ENCODE results near the gene EZH1. TPM values are rescaled to one million over a fixed set of nuclear protein-coding genes. Genes with fewer than 3 reads are reported as not detected.

EZH1 gene
- total RNA-seq, 4 donors from 2014 or later = 32.6 to 55.2 (median 47.5) TPM

- intact Hi-C loops (cut with DNase I; ENCODE audit: low total_unique reads) = no loop called here
- no peak overlapping the region for H3K4me3 ChIP-seq
- no peaks in the 10 kb centered on the region for H3K9me3 ChIP-seq
- H3K36me3 ChIP-seq = peaks cover 0 to 35% of the 10 kb centered on the region in 2 donors
- H3K27ac ChIP-seq = no peak overlapping the region
- H3K27me3 ChIP-seq = no peaks in the 10 kb centered on the region
- ATAC-seq (no peak), DNase-seq (no peak)
- TF ChIP-seq POLR2A (IDR thresholded peaks at IDR 0.05) (no peak), CTCF (IDR thresholded peaks at IDR 0.05 in 4 of 5, conservative IDR thresholded peaks at IDR 0.05 in 1 of 5) (no peak)
- in situ Hi-C loops (cut with MboI; ENCODE audit: low sequenced_read_pairs in 4 of 4) = loop anchor here in 2 of 4 donors (25.0 kb wide), 1 partner anchor 110 kb away; the partner anchor contains the start of gene PSMC3IP (in 2 of the 2)
- H3K4me1 ChIP-seq = no peaks in the 10 kb centered on the region
Observed at GRCh38 chr17:42697108-42697811, 47.6 kb downstream of the EZH1 start.

GRCh38 chr17:42695500-42695899, 49.3 kb downstream of the EZH1 start:
- peaks cover 0 to 17% of the 10 kb centered on the region in 2 donors for H3K36me3 ChIP-seq
- no peaks in the 10 kb centered on the region for H3K4me1 ChIP-seq
- H3K4me3 ChIP-seq = no peak overlapping the region
- TF ChIP-seq POLR2A (IDR thresholded peaks at IDR 0.05) (no peak), CTCF (IDR thresholded peaks at IDR 0.05 in 4 of 5, conservative IDR thresholded peaks at IDR 0.05 in 1 of 5) (no peak)
- no peak overlapping the region for H3K27ac ChIP-seq
- intact Hi-C loops (cut with DNase I; ENCODE audit: low total_unique reads) = no loop called here
- no peaks in the 10 kb centered on the region for H3K27me3 ChIP-seq
- in situ Hi-C loops (cut with MboI; ENCODE audit: low sequenced_read_pairs in 4 of 4) = loop anchor here in 2 of 4 donors (25.0 kb wide), 1 partner anchor 108 kb away; the partner anchor contains the start of gene PSMC3IP (in 2 of the 2)
- DNase-seq (no peak), ATAC-seq (no peak)
- no peaks in the 10 kb centered on the region for H3K9me3 ChIP-seq

- DNase-seq = no peak
- in situ Hi-C loops (cut with MboI; ENCODE audit: low sequenced_read_pairs in 4 of 4) = loop anchor here in 2 of 4 donors (25.0 kb wide), 1 partner anchor 107 kb away; the partner anchor contains the start of gene PSMC3IP (in 2 of the 2)
- no peak overlapping the region for H3K27ac ChIP-seq
Observed at GRCh38 chr17:42694524-42694923, 50.3 kb downstream of the EZH1 start.

GRCh38 chr17:42692489-42692888, 52.4 kb downstream of the EZH1 start:
- in situ Hi-C loops (cut with MboI; ENCODE audit: low sequenced_read_pairs in 4 of 4) = loop anchor here in 2 of 4 donors (25.0 kb wide), 1 partner anchor 105 kb away; the partner anchor contains the start of gene PSMC3IP (in 2 of the 2)
- Histone ChIP-seq H3K4me1 (no peaks in the 10 kb centered on the region), H3K27me3 (no peaks in the 10 kb centered on the region), H3K27ac (no peak overlapping the region), H3K9me3 (no peaks in the 10 kb centered on the region), H3K36me3 (peaks cover 0 to 11% of the 10 kb centered on the region in 2 donors), H3K4me3 (no peak overlapping the region)
- no peak for DNase-seq
- intact Hi-C loops (cut with DNase I; ENCODE audit: low total_unique reads) = no loop called here
- no peak for ATAC-seq
- TF ChIP-seq POLR2A (IDR thresholded peaks at IDR 0.05) = no peak
- TF ChIP-seq CTCF (IDR thresholded peaks at IDR 0.05 in 4 of 5, conservative IDR thresholded peaks at IDR 0.05 in 1 of 5) = no peak

More at GRCh38 chr17:42694524-42694923, 50.3 kb downstream of the EZH1 start:
- Histone ChIP-seq H3K27me3 (no peaks in the 10 kb centered on the region), H3K4me1 (no peaks in the 10 kb centered on the region), H3K4me3 (no peak overlapping the region), H3K36me3 (peaks cover 0 to 11% of the 10 kb centered on the region in 2 donors), H3K9me3 (no peaks in the 10 kb centered on the region)
- no peak for ATAC-seq
- TF ChIP-seq POLR2A (IDR thresholded peaks at IDR 0.05) (no peak), CTCF (IDR thresholded peaks at IDR 0.05 in 4 of 5, conservative IDR thresholded peaks at IDR 0.05 in 1 of 5) (no peak)
- intact Hi-C loops (cut with DNase I; ENCODE audit: low total_unique reads) = no loop called here
